Stimulated activated CD4-positive, alpha-beta T cell treated with anti-CD3 and anti-CD28 coated beads, Interleukin-1b, Interleukin-23, amount 100 ng/mL, for 1 hour (primary cell): Measurements from ENCODE around the gene DSCAML1.

Experiments used
- DNase-seq, 2 donors: peaks; one replicate each; pipeline ENCODE4 v3.0.0-alpha.2; 2020; ENCODE audit warnings: low read depth in 2 of 2

The DSCAML1 gene

GRCh38 chr11:117639601-117640000 lies 157.4 kb downstream of the DSCAML1 start:
- no peak for DNase-seq

DNA sequence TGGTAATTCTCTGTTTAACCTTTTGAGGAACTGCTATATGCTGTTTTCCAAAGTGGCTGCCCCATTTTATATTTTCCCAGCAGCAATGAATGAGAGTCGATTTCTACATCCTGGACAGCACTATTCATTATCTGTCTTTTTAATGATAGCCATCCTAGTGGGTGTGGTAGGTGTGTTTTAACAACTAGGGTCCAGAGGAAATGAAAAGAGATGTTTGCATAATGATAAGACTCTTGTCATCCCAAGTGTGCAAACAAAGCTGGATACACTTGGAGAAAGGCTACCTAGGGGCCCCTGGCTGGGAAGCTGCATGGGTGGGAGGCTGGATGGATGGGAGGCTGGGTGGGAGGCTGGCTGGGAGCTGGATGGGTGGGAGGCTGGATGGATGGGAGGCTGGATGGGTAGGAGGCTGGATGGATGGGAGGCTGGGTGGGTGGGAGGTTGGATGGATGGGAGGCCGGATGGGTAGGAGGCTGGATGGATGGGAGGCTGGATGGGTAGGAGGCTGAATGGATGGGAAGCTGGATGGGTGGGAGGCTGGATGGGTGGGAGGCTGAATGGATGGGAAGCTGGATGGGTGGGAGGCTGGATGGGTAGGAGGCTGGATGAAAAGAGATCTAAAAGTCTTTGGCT lies 158.0 kb downstream of the DSCAML1 start:
- DNase-seq: no peak

- no peak for DNase-seq
Observed at GRCh38 chr11:117634756-117635603, 162.0 kb downstream of the DSCAML1 start.

- no peak for DNase-seq
Observed at GRCh38 chr11:117633976-117634755, 162.8 kb downstream of the DSCAML1 start.

- no peak for DNase-seq
Observed at GRCh38 chr11:117633186-117633754, 163.7 kb downstream of the DSCAML1 start.

DNA sequence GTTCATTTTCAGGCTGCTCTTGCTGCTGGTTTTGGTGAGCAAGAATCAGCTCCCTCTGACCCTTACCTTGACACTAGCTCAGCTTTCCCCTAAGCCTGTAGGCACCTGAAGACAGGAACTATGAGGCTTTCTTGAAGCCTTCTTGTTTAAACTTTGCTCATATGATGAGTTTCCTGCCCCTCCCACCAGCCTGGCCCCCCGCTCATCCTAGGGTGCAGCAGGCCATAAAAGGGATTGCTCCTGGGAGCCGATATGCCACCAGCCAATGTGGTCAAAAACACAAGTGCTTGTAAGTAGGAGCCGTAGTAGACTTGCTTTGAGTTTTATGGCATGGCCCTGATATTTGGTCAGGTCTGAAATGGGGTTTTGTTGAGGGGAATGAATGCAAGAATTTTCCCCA lies 164.7 kb downstream of the DSCAML1 start:
- no peak for DNase-seq

DNA sequence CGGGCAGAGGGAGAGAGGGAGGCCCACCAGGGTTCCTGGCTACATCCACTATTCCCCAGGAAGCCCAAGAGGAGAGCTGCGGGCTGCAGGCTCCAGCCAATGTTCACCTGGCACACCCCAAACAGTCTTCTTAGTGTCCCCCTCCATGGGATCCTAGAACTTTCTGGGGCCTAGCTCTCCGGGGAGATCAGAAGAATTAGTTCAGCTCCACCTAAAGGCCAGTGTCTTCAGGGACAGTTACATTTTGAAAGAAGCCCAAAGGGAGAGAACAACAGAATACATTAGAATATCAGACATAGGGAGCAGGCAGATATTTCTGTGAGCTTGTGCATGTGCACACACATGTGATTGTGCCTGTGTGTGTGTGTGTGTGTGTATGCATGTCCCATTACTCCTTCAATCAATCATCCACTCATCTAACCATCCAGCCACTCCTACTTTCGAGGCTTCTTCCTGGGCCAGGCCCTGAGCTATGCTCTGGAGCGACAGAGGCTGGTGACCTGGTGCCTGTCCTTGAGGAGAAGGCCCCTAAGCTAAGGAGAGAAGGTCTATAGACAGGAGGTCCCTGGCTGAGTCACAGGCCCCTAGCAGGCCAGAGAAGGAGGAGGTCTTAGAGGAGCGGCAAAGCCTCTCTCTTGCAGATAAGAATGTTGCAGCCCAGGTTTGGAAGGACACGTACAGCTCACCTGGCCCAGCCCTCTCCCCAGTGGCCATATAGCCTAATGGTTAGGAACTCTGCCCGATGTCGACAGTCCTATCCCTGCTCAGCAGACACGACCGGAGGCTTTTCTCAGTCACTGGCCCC lies 165.5 kb downstream of the DSCAML1 start:
- no peak for DNase-seq

GRCh38 chr11:117629891-117630538 lies 167.0 kb downstream of the DSCAML1 start:
- DNase-seq: no peak

GRCh38 chr11:117629146-117629545 lies 167.9 kb downstream of the DSCAML1 start:
- no peak for DNase-seq

DNA sequence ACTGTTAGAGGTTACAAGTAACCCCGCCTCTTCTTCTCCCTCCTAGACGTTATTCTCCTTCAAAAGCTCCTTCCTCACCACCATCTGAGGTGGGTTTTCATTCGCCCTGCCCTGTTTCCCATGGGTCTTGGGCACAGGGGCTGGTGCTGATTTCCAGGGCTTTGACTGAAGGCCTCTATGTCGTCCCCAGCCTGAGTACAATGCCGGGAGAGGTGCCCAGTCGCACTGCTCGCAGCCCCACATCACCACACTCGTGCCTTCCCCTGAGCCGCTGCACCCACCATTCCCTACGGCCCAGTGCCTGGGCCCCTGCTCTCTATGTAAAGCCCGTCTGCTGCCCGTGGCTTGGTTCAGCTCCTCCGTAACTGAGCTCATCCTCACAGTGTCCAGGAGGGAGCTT lies 169.8 kb downstream of the DSCAML1 start:
- no peak for DNase-seq

DNA sequence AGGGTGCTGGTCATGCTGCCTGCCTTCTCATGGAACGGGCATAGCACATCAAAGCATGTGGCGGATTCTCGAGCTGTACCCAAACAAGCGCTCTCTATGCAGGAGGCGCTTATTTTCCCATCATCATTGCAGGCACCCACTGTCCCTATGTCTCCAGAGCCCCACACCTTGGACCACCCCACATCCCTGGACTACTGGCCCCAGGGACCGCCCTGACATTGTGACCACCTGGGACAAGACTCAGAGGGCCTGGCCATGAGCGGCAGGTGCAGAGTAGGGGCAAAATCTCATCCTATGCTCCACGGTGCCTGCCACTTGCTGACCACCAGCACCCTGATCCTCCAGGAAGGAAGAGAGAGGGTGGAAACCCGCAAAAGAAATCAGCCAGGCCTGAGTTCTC lies 170.4 kb downstream of the DSCAML1 start:
- no peak for DNase-seq

DNA sequence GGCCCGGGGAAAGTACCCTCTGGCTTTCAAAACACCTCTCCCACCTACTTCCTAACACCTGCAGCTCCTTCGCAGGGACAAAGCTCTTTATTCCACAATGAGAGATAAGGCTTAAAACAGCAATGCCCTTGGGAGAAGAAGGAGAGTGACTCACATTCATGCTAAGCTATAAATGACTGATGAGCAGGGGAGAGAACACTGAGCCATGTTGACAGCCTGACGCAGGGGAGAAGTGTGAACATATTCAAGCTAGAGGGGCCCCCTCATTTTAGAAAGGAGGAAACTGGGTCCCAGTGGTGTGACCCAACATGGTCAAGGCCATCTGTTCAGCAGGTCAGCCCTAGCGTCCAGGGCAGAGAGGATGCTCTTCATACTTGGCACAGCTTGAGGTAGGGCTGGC lies 171.8 kb downstream of the DSCAML1 start:
- no peak for DNase-seq

GRCh38 chr11:117623831-117624271 lies 173.2 kb downstream of the DSCAML1 start:
- DNase-seq: no peak

GRCh38 chr11:117621226-117621625 lies 175.8 kb downstream of the DSCAML1 start:
- no peak for DNase-seq

DNA sequence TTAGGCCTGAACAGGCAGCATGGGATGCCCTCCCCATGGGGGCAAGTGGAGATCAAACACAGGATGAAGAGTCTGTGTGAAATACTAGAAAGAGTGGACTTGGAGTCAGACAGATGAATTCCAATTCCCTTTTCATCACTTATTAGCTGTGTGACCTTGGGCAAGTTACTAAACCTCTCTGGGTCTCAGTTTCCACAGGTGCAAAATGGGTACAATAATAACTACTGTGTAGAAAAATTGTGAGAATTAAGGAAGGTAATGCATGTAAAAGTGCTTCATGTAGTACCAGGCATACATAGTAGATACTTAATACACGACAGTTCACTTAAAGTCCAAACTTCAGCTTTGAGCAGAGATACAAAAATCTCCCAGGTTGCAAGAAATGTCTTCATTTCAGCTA lies 176.4 kb downstream of the DSCAML1 start:
- no peak for DNase-seq

- DNase-seq: no peak
Observed at GRCh38 chr11:117620086-117620485, 176.9 kb downstream of the DSCAML1 start.

GRCh38 chr11:117619661-117620060 lies 177.4 kb downstream of the DSCAML1 start:
- DNase-seq: no peak

DNA sequence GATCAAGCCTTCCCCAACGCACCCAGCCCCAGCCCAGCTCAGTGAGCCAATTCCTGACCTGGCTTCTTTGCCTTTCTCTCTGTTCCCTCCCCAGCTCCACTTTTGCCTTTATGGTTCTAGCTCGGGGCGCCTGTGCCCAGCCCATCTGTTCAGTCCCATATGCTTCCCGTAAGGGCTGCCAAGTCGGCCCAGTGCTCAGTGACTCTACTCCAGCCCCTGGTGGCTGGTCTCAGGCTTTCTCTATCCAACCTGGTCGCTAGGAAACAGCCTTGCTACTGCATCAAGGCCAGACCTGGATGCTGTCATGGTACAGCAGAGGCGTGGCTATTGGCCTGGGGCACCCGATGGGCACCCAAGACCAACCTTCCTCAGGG lies 178.0 kb downstream of the DSCAML1 start:
- no peak for DNase-seq

GRCh38 chr11:117618302-117618981 lies 178.6 kb downstream of the DSCAML1 start:
- DNase-seq: no peak

DNA sequence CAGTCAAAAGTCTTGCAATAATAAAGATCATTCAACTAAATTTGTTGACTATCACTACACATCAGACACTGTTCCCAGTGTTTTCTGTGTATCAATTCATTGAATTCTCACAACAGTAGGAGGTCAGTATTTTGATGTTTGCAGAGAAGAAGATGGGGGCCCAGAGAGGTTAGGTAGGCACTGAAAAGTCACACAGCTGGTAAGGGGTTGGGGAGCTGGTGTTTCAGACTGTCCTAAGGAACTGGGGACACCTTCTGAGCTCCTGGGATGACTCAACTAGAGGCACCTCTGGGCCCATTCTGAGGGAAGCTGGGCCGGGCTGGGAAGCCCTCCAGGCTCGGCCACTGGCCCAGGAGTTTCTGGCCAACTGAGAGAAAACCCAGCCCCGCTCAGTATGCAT lies 180.0 kb downstream of the DSCAML1 start:
- no peak for DNase-seq
